ENCODE data around the gene FCHSD2.

Gene FCHSD2

GRCh38 chr11:72930008-72930407 lies 212.1 kb downstream of the FCHSD2 start (continued):
- TF ChIP-seq ZSCAN4 (tag by site-specific recombination; IDR thresholded peaks at IDR 0.05) (no peak), PRDM10 (tag by site-specific recombination; IDR thresholded peaks at IDR 0.05) (no peak), ZNF398 (tag by site-specific recombination; IDR thresholded peaks at IDR 0.05) (no peak), ZNF24 (tag by site-specific recombination; IDR thresholded peaks at IDR 0.05) (no peak), ZNF658 (tag by site-specific recombination; IDR thresholded peaks at IDR 0.05) (no peak), ZBTB6 (tag by site-specific recombination; IDR thresholded peaks at IDR 0.05) (no peak), BCL11A (tag by site-specific recombination; IDR thresholded peaks at IDR 0.05; ENCODE audit: low read depth) (no peak), ZNF529 (tag by site-specific recombination; IDR thresholded peaks at IDR 0.05; ENCODE audit: insufficient replicate concordance) (no peak), GLI2 (tag by site-specific recombination; IDR thresholded peaks at IDR 0.05; ENCODE audit: borderline replicate concordance, low read depth) (no peak), PRDM1 (tag by site-specific recombination; IDR thresholded peaks at IDR 0.05) (no peak), ZBTB7A (tag by site-specific recombination; IDR thresholded peaks at IDR 0.05; ENCODE audit: low read depth) (no peak), SCRT2 (tag by site-specific recombination; IDR thresholded peaks at IDR 0.05) (no peak), GFI1B (tag by site-specific recombination; IDR thresholded peaks at IDR 0.05) (peak; percentile 53; the same call in 1 of the 2 replicates)

- ChIA-PET CTCF (interaction anchor here (0.7 kb wide), 1 partner anchor 213 kb away, joined by 3 read pairs; no protein-coding TSS in a partner anchor), POLR2A (no interaction called here)
- no peaks in the 10 kb centered on the region for H3K36me3 ChIP-seq (ENCODE audit: control insufficient read depth in 2 of 2, insufficient read depth in 1 of 2, low read length in 2 of 2)
- H3K4me1 ChIP-seq (ENCODE audit: control insufficient read depth, insufficient read depth, low read length) = peaks cover 4% of the 10 kb centered on the region
- no peak overlapping the region for H3K4me3 ChIP-seq (ENCODE audit: low read depth, low read length)
- no peaks in the 10 kb centered on the region for H3K9me3 ChIP-seq (ENCODE audit: control insufficient read depth, insufficient read depth, low read depth, low read length)
- H3K27ac ChIP-seq (ENCODE audit: extremely low read depth, low read depth, low read length) = no peak overlapping the region
- TF ChIP-seq ZNF184 (tag by site-specific recombination; IDR thresholded peaks at IDR 0.05) (no peak), ZBTB21 (tag by site-specific recombination; IDR thresholded peaks at IDR 0.05) (no peak), ZNF843 (tag by site-specific recombination; IDR thresholded peaks at IDR 0.05) (no peak), ZSCAN18 (tag by site-specific recombination; IDR thresholded peaks at IDR 0.05) (no peak), ZNF266 (tag by site-specific recombination; IDR thresholded peaks at IDR 0.05; ENCODE audit: low read depth) (no peak), ZNF837 (tag by site-specific recombination; IDR thresholded peaks at IDR 0.05) (no peak), GLI2 (tag by site-specific recombination; IDR thresholded peaks at IDR 0.05; ENCODE audit: borderline replicate concordance, low read depth) (no peak), ZNF560 (tag by site-specific recombination; IDR thresholded peaks at IDR 0.05; ENCODE audit: borderline replicate concordance) (no peak), ZNF514 (tag by site-specific recombination; IDR thresholded peaks at IDR 0.05) (no peak), ZNF623 (tag by site-specific recombination; IDR thresholded peaks at IDR 0.05) (no peak), ZNF48 (tag by site-specific recombination; IDR thresholded peaks at IDR 0.05) (no peak), TSHZ1 (tag by site-specific recombination; IDR thresholded peaks at IDR 0.05; ENCODE audit: borderline replicate concordance) (no peak), ZNF133 (tag by site-specific recombination; IDR thresholded peaks at IDR 0.05) (no peak)
Measured at GRCh38 chr11:72929256-72929655, 212.9 kb downstream of the FCHSD2 start.

All from HEK293 (cell line).